Spleen (tissue), 11 donors: ENCODE measurements around the gene GGPS1. TPM values are rescaled to one million over a fixed set of nuclear protein-coding genes. Genes with fewer than 3 reads are reported as not detected.

Source experiments
- DNase-seq: peaks from one replicate; pipeline ENCODE4 v3.0.0-alpha.2; 2020
- H3K27ac ChIP-seq, 8 donors: fragments of 200-600 bp; sonication (generic) in 7 of 8; 1 replicate in 4 of 8; 2 replicates in 4 of 8; pipeline versions ENCODE4 v1.5.0 to v1.8.0; 2016 to 2021; ENCODE audit warnings: inconsistent platforms in 4 of 8, mild to moderate bottlenecking in 4 of 8, moderate library complexity in 1 of 8
- H3K27me3 ChIP-seq, 7 donors: fragments of 200-600 bp; sonication (generic) in 6 of 7; replicated peaks in 1 of 7; 1 replicate in 4 of 7; 2 replicates in 3 of 7; pipeline versions ENCODE4 v1.5.0 to v1.8.0; 2016 to 2021; ENCODE audit warnings: inconsistent platforms in 3 of 7, mild to moderate bottlenecking in 1 of 7
- H3K36me3 ChIP-seq, 6 donors: fragments of 200-600 bp; sonication (generic) in 5 of 6; 1 replicate in 4 of 6; 2 replicates in 2 of 6; pipeline versions ENCODE4 v1.5.0 to v1.8.0; 2016 to 2021; ENCODE audit warnings: inconsistent platforms in 2 of 6
- H3K4me1 ChIP-seq, 6 donors: fragments of 200-600 bp; sonication (generic) in 5 of 6; 1 replicate in 3 of 6; 2 replicates in 3 of 6; pipeline versions ENCODE4 v1.5.0 to v1.8.0; 2016 to 2021; ENCODE audit warnings: inconsistent platforms in 3 of 6
- H3K4me3 ChIP-seq, 8 donors: fragments of 200-600 bp; sonication (generic) in 7 of 8; 1 replicate in 4 of 8; 2 replicates in 4 of 8; pipeline versions ENCODE4 v1.5.0 to v1.8.0; 2016 to 2021; ENCODE audit warnings: inconsistent platforms in 4 of 8, mild to moderate bottlenecking in 4 of 8, moderate library complexity in 2 of 8
- H3K9me3 ChIP-seq, 8 donors: fragments of 200-600 bp; sonication (generic) in 7 of 8; 1 replicate in 4 of 8; 2 replicates in 4 of 8; pipeline versions ENCODE4 v1.5.0 to v1.8.0; 2016 to 2021; ENCODE audit warnings: inconsistent platforms in 4 of 8
- CTCF ChIP-seq, 11 experiments: fragments of 200-600 bp in 7 of 11; fragments of 450-650 bp in 4 of 11; sonication (generic) in 4 of 11; IDR thresholded peaks in 8 of 11; conservative IDR thresholded peaks in 3 of 11; 1 replicate in 7 of 11; 2 replicates in 4 of 11; pipeline versions ENCODE4 v1.4.0 to v1.8.0; 2016 to 2021; ENCODE audit warnings: antibody characterized with exemption in 11 of 11, inconsistent platforms in 4 of 11, mild to moderate bottlenecking in 1 of 11
- POLR2A ChIP-seq, 3 donors: fragments of 450-650 bp; IDR thresholded peaks; one replicate each; pipeline ENCODE4 v1.5.1; 2017; ENCODE audit warnings: antibody characterized with exemption in 3 of 3, mild to moderate bottlenecking in 1 of 3
- POLR2AphosphoS5 ChIP-seq, 3 donors: sonication (generic); formaldehyde crosslinking; IDR thresholded peaks; one replicate each; pipeline ENCODE4 v1.5.1; 2017; ENCODE audit warnings: antibody characterized with exemption in 3 of 3
- WGBS, 5 donors: extraction: QIAGEN DNeasy Blood & Tissue Kit in 3 of 5; methylation state at CpG; one replicate each; pipeline versions ENCODE4 v1.1.5 to v1.1.7; 2013 to 2018; 5-methylcytosine and 5-hydroxymethylcytosine counted together
- intact Hi-C: fragments of 100-400 bp; cut with DNase I; formaldehyde crosslinking; loops from one replicate; pipeline ENCODE4 v1.15.0; 2023; ENCODE audit warnings: low total_unique reads
- polyA plus RNA-seq, 3 donors: library from polyadenylated mRNA; stranded (reverse); fragments of 200-250 nt; gene quantifications; one replicate each; pipeline ENCODE4 v1.2.1, GENCODE V29; 2013
- total RNA-seq, 7 donors: library from RNA; depleted of rRNA in 3 of 7; stranded (reverse); fragments of >200 nt in 3 of 7; fragmentation: NEBNext Ultra II Directional in 4 of 7; extraction: Animal tissue kit (Norgen Biotek cat#: 25700) in 4 of 7; gene quantifications; one replicate each; pipeline versions ENCODE4 v1.1.0 to v1.2.1, GENCODE V29; 2016 to 2021
- donor health status: healthy with polysubstance abuse.
- donor health status: DM: no; HTN: no; CAD: no; lungs with moderate emphysema.
- donor health status: DM: no; HTN: no; CAD: no.
- donor health status: Bipolar disorder and iron deficiency.
- donor health status: healthy.
- donor health status: DM: no; HTN: no; CAD: no.
- donor health status: DM: yes; HTN: yes; CAD: no.

GGPS1 gene
- total and polyA plus RNA-seq, 10 donors: 23.6 to 34.9 (median 25.8) TPM

GRCh38 chr1:235284231-235284769 is 44.1 kb upstream of the GGPS1 start:
- Histone ChIP-seq H3K27me3 (no peaks in the 10 kb centered on the region), H3K36me3 (no peaks in the 10 kb centered on the region), H3K4me3 (no peak overlapping the region), H3K9me3 (no peaks in the 10 kb centered on the region), H3K4me1 (peaks cover 7 to 99% (median 77%) of the 10 kb centered on the region in 6 donors), H3K27ac (no peak overlapping the region)
- TF ChIP-seq POLR2A (IDR thresholded peaks at IDR 0.05) (no peak), CTCF (IDR thresholded peaks at IDR 0.05 in 8 of 11, conservative IDR thresholded peaks at IDR 0.05 in 3 of 11) (no peak), POLR2AphosphoS5 (IDR thresholded peaks at IDR 0.05) (no peak)
- DNase-seq: no peak
- WGBS, 5 donors: 95 to 98% (median 97%) methylated on average over 6 of the region's 6 CpGs
- intact Hi-C loops: no loop called here

- intact Hi-C loops: no loop called here
- no peak for TF ChIP-seq POLR2AphosphoS5 (IDR thresholded peaks at IDR 0.05)
- no peak for TF ChIP-seq POLR2A (IDR thresholded peaks at IDR 0.05)
- 79 to 96% (median 88%) methylated on average over 1 of the region's 1 CpG for WGBS, 5 donors
- no peak for DNase-seq
- H3K36me3 ChIP-seq: no peaks in the 10 kb centered on the region
- no peak overlapping the region for H3K27ac ChIP-seq
- H3K27me3 ChIP-seq: no peaks in the 10 kb centered on the region
- peaks cover 10 to 99% (median 78%) of the 10 kb centered on the region in 6 donors for H3K4me1 ChIP-seq
- H3K9me3 ChIP-seq: no peaks in the 10 kb centered on the region
- H3K4me3 ChIP-seq: no peak overlapping the region
Observed at GRCh38 chr1:235286667-235287066, 41.7 kb upstream of the GGPS1 start.

GRCh38 chr1:235287208-235287882 is 41.0 kb upstream of the GGPS1 start:
- Histone ChIP-seq H3K27ac (no peak overlapping the region), H3K9me3 (no peaks in the 10 kb centered on the region), H3K4me3 (no peak overlapping the region), H3K27me3 (no peaks in the 10 kb centered on the region), H3K4me1 (peaks cover 10 to 99% (median 78%) of the 10 kb centered on the region in 6 donors), H3K36me3 (no peaks in the 10 kb centered on the region)
- intact Hi-C loops: no loop called here
- DNase-seq: no peak
- 89 to 95% (median 93%) methylated on average over 4 of the region's 4 CpGs for WGBS, 5 donors
- no peak for TF ChIP-seq POLR2AphosphoS5 (IDR thresholded peaks at IDR 0.05)
- TF ChIP-seq CTCF (IDR thresholded peaks at IDR 0.05 in 8 of 11, conservative IDR thresholded peaks at IDR 0.05 in 3 of 11): no peak
- no peak for TF ChIP-seq POLR2A (IDR thresholded peaks at IDR 0.05)

- Histone ChIP-seq H3K36me3 (no peaks in the 10 kb centered on the region), H3K27me3 (no peaks in the 10 kb centered on the region), H3K4me3 (no peak overlapping the region), H3K9me3 (no peaks in the 10 kb centered on the region), H3K4me1 (peaks cover 15 to 100% (median 86%) of the 10 kb centered on the region in 6 donors), H3K27ac (no peak overlapping the region)
- TF ChIP-seq POLR2A (IDR thresholded peaks at IDR 0.05): no peak
- no peak for TF ChIP-seq POLR2AphosphoS5 (IDR thresholded peaks at IDR 0.05)
- no peak for TF ChIP-seq CTCF (IDR thresholded peaks at IDR 0.05 in 8 of 11, conservative IDR thresholded peaks at IDR 0.05 in 3 of 11)
- intact Hi-C loops: no loop called here
- DNase-seq: no peak
- WGBS, 5 donors: 88 to 94% (median 90%) methylated on average over 12 of the region's 12 CpGs
Observed at GRCh38 chr1:235289859-235290739, 38.3 kb upstream of the GGPS1 start.
